Measurements from ENCODE around the gene STX12.
"Not testable (repeated sequence)": the region's sequence is repeated elsewhere in the genome, so short reads cannot be mapped to it uniquely, and the experiment has no call there.

STX12 gene

GRCh38 chr1:27831568-27832410 lies 58.8 kb downstream of the STX12 start:
- no peak for DNase-seq

GRCh38 chr1:27832762-27833161 lies 59.7 kb downstream of the STX12 start:
- no peak for DNase-seq

- no peak for DNase-seq
Measured at GRCh38 chr1:27833470-27833869, 60.5 kb downstream of the STX12 start.

- DNase-seq, result no peak
Measured at GRCh38 chr1:27835046-27835445, 62.0 kb downstream of the STX12 start.

GRCh38 chr1:27835501-27835900 lies 62.5 kb downstream of the STX12 start:
- DNase-seq, result no peak

GRCh38 chr1:27849951-27850350 lies 76.9 kb downstream of the STX12 start:
- DNase-seq, result no peak

GRCh38 chr1:27855085-27855484 lies 82.1 kb downstream of the STX12 start:
- no peak for DNase-seq

GRCh38 chr1:27856561-27857343 lies 83.7 kb downstream of the STX12 start:
- DNase-seq, result no peak

- not testable (repeated sequence) for DNase-seq
Measured at GRCh38 chr1:27857552-27857951, 84.5 kb downstream of the STX12 start.

GRCh38 chr1:27858072-27858948 lies 85.3 kb downstream of the STX12 start:
- peak; percentile 46 to 59 for DNase-seq

- DNase-seq, result no peak
Measured at GRCh38 chr1:27858949-27859576, 86.0 kb downstream of the STX12 start.

- no peak for DNase-seq
Measured at GRCh38 chr1:27861436-27861835, 88.4 kb downstream of the STX12 start.

- DNase-seq, result no peak
Measured at GRCh38 chr1:27862004-27862403, 89.0 kb downstream of the STX12 start.

GRCh38 chr1:27862671-27863537 lies 89.9 kb downstream of the STX12 start:
- DNase-seq, result no peak

- DNase-seq, result no peak
Measured at GRCh38 chr1:27863538-27863915, 90.5 kb downstream of the STX12 start.

- DNase-seq, result no peak
Measured at GRCh38 chr1:27864264-27864895, 91.4 kb downstream of the STX12 start.

- no peak for DNase-seq
Measured at GRCh38 chr1:27865821-27866220, 92.8 kb downstream of the STX12 start.

- no peak for DNase-seq
Measured at GRCh38 chr1:27868556-27868931, 95.5 kb downstream of the STX12 start.

GRCh38 chr1:27868932-27869718 lies 96.1 kb downstream of the STX12 start:
- no peak for DNase-seq

GRCh38 chr1:27869719-27870085 lies 96.7 kb downstream of the STX12 start:
- no peak for DNase-seq

Measured in NCI-H1930 (cell line).